HG02852 (cell line): ENCODE results near the gene C5orf15.
"Not testable (repeated sequence)": the region's sequence is repeated elsewhere in the genome, so short reads cannot be mapped to it uniquely, and the experiment has no call there.

ENCODE experiments used
- ATAC-seq: cut with Tn5 transposase; IDR thresholded peaks from one replicate; pipeline ENCODE4 v1.9.1; 2021; ENCODE audit warnings: mild to moderate bottlenecking, moderate library complexity; ENCODE audit not compliant: unreplicated experiment

Gene C5orf15

DNA sequence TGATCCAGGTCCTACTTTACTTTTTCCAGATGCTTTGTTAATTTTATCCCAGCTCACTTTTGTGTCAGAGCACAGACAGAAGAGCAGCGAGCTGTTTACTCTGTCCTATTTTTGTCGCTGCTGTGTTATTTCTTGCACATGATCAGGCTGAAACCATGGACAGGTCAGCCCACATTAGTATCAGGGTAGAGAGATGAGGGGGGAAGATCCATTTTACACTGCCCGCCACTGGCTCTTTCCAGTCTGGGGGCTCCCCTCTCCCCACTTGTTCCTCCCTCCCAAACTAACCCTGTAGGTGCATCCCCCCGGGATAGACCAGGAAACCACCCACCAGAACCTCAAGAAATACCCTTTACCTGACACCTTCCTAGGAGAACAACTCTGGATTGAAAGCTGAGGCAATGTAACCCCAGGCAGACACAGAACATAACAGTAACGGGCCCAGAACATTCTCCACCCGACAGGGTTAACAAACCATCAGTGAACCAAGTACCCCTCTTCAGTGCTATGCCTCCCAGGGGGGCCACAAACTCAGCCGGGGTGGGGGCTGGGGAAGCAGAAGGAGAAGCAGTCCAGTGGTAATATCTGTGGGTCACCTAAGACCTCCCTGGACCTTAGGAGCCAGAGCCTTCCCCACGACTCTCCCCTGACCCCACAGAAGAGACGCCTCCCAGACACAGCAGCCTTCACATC is 26.0 kb upstream of the C5orf15 start:
- no peak for ATAC-seq

DNA sequence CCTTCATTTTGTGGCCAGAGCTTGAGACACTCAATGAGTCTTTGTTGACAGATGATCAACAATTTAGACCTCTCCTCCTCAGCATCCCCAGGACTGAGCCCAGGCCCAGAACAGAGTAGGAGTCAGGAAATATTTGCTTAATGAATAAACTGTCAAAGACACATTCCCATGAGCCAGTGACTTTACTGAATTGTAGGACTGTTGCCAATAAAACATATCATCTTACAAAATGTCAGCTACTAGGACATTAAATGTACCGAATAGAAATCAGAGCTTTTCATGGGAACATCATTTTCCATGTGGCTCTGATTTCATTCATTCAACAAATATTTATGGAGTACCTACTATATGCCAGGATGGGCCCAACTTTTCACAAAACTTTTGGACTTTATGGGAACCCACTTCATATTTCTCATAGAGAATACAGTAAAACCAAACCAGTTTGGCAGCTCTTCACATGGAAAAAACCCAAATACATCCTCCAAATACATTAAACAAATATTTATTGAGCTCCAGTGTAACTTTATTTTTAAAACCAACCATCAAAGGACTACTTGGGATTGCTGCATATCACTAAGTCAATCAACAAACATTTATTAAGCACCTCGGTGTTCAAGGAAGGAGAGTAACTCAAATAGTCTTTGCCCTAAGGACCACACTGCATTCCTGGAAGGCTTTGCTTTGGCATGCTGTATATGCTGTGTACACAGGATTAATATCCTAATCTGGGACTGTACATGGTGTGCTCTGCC is 24.9 kb upstream of the C5orf15 start:
- ATAC-seq = no peak

DNA sequence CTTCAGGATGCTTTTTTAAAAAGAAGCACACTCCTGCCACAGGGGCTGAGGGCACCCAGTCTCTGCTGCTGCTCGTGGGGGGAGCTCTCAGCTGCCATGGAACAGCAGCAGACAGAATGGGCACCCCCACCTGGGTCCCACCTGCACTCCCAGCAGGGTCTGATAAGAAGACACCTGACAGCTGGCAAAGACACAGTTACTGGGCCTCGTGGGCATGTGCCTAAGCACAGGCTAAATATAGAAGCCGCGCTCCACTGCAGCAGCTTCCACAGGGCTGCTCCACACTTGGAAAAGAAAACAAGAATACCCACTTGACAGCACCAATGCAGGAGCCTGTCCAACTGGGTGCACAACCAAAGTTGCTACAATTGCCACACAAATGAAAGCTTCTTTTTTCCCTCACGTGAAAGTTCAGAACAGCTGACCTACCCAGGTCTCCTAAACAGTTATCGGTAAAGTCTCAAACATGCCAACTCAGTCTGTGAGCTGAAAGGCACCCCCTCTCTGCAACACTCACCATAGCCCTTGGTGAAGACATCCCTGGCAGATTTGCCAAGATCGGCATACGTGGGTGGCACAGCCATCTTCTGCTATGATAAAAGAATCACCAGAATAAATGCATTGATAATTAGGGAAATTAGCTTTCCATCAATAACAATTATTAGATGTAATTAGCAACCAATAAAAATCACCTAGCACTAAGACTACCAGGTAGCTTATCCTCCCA is 24.2 kb upstream of the C5orf15 start:
- no peak for ATAC-seq

DNA sequence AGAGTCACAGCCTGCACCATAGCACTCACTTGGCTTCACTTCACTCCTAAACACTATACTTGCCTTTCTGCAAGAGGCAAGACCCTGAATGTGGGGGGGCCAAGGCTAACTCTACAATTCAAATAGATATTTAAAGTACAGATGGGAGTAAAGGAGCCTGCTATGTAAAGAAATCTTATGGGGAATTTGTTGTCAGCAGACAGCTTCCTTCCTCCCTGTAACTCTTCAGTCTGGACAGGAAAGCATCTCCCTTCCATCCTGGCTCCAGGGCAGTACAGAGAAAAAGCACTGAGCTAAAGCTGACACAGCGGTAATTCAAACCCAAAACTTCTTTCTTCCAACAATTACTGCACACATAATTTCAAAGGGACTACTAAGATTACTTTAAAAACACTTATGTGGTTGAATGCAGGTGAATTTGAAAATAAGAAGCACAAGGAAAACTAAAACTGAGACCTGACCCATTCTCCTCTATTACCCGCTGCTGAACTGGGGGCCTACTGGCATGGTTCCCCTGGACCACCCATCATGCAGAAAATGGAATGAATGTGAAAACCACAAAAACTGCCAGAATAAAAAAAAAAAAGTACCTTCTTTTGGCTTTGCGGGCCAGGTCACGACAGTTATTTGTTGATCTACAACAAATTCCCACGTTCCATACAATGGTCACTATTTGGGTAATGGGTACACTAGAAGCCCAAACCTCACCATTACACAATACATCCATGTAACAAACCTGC is 22.9 kb upstream of the C5orf15 start:
- ATAC-seq = no peak

DNA sequence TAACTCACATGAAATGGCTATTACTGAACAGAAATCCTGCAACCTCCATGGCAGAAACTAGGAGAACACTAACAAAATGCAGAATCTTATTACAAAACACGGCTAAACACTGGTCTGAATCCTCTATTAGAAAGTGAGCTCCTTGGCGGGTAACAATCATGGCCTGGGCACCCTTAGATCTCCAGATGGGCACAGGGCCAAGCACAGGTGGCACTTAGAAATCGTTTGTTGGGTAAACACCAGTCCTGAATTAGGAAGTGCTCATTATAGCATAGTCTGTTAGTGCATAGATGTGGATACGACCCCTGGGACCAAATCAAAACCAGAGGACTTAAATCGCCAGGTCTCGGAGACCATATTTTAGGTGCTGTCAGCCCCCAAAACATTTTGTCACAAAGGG is 22.0 kb upstream of the C5orf15 start:
- no peak for ATAC-seq

DNA sequence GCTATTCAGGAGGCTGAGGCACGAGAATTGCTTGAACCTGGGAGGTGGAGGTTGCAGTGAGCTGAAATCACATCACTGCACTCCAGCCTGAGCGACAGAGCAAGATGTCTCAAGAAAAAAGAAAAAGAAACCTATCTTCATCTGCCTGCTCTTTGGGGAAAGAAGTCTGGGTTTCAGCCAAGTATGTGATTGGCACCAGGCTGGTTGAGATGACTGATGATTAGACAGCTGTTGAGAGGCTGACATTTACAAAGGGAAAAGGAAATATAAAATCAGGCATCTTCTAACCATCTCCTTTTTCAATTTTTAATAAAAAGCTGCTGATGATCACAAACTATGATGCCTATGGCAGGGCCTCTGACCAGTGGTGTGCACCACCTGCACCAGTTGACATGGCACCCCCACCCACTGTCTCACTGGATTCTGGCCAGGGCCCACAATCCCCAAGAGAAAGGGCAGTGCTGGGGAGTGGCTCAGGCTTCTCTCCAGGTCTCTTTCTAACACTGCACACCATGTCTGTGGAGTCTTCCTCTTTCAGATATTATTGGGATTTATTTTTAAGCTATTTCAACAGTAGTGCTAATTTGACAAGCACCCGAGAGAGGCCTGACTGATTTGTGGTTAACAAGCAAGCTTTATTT is 17.2 kb upstream of the C5orf15 start:
- ATAC-seq = no peak

DNA sequence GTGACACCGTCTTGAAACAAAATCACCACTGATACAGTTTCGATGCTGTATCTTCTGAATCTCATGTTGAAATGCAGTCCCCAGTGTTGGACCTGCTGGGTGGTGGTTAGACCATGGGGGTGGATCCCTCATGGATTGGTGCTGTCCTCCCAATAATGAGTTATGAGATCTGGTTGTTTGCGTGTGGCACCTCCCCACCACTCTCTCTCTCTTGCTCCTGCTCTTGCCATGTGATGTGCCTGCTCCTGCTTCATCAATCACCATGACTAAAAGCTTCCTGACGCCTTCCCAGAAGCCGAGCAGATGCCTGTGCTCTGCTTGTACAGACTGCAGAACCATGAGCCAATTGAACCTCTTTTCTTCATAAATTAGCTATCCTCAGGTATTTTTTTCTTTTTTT is 15.2 kb upstream of the C5orf15 start:
- no peak for ATAC-seq

DNA sequence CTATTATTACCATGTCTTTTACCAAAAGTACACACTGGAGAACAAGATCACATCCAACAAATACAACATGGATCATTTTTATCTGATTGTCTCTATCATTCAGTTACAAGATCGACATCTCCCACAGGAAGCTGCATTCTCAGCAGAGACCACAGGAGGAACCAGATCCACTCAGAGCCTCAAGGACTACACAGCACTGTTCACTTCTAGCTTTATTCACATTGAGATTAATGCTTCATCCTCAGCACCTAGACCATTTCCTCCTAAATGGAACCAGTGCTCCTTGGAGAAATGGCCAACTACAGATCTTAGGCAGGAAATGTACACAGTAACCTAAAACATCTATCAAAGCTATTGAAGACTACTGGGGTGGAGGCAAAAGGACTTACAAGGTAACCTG is 13.3 kb upstream of the C5orf15 start:
- ATAC-seq = no peak

DNA sequence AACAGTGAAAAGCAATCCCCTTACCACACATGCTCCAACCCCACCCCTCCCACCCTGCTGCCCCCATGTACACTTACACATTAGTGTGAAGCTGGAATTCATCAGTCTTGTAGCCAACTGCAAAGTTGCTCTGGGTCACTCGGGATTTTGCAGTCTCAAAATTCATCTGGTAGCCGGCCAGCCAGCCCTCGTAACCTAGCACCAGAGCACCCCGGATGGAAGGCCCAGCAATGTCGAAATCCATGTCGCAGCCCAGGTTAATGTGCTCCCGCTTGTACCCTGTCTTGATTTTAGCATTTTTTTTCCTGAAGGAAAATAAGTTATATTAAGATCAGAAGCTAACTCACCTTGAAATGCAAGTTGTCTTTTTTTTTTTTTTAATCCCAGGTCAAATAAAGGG is 12.2 kb upstream of the C5orf15 start:
- no peak for ATAC-seq

DNA sequence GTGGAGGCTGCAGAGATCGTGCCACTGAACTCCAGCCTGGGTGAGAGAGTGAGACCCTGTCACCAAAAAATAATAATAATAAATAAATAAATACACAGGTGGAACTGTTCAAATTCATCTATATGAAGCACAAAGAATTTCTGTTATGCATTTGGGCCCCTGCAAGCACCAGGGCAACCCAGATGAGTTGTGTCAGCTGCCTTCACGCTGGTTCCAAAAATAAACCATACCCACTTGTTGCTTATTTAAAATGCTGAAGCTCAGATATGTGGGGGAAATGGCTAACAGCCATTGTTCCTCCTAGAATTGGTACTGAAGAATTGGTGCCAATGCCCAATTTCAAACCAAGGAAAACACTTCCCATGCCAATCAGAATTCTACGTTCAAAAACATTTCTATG is 10.5 kb upstream of the C5orf15 start:
- no peak for ATAC-seq

DNA sequence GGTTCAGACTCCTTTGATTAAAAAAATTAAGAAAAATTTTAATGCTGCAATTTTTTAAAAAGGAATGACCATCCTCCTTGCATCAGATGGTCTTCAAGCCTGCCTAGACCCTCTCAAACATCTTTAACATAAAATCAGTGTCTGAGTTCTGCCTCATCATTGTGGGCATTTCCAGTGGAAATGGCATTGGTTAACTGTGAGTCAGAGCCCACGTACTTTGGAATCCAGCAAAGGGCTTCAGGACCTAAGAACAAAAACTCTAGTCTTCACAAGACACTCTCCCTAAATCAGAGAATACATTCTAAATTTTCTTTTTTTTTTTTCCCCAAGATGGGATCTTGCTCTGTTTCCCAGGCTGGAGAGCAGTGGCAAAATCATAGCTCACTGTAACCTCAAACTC is 9.4 kb upstream of the C5orf15 start:
- no peak for ATAC-seq

DNA sequence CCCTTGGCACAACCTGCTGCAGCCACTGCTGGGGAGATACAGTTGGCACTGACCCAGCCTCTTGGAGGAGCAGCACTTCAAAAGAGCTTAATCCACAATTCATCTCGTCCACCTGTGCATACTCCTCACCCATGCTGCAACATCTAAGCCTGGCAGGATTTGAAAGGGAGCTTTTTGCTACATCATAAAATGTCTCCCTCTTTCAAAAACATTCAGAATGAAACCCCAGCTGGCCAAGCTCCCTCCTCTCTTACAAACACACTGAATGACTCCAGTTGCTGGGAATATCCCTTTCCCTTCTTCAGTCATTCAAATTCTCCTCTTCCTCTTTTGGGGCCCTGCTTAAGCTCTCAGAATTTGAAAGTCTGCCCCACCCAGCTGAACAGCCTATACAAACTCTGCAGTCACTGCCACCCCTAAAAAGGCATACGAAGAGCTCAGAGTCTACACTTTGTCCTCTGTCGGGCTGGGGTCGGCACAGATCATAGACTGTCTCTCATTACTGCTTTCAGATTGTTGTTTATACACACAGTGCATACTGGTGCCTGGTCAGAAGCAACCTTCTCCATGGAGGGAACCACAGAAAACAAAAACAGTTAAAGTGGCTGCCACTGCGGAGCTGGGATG is 8.8 kb upstream of the C5orf15 start:
- peak; percentile 67 for ATAC-seq

DNA sequence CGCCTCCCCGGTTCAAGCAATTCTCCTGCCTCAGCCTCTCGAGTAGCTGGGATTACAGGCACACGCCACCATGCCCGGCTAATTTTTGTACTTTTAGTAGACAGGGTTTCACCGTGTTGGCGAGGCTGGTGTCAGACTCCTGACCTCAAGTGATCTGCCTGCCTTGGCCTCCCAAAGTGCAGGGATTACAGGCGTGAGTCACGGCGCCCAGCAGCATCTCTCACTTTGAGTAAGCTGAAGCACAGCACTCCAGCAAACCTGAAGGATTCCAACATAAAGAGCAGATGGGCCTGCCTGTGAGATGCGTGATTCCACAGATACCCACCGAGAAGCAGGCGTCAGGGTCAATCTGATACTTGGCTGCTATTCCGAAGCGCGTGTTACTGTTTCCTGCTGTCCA is 7.1 kb upstream of the C5orf15 start:
- ATAC-seq = not testable (repeated sequence)

DNA sequence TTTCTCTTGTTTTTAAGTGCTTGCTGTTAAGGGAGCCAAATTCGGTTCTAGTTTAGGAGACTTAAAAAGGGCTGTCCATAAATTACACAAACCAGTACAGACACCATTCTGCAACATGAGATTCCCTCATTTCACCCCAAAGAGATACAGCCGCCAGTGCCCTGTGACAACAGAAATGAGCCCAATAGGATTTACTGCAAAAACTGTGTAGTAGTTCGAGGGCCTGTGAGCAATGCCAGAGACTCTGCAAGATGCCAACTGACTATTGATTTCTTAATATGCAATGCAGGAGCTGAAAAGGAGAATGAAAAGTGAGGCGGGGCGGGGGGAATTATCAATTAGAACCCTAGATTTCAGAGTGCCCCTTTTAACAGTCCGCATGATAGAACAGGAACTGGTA is 5.7 kb upstream of the C5orf15 start:
- ATAC-seq = no peak

DNA sequence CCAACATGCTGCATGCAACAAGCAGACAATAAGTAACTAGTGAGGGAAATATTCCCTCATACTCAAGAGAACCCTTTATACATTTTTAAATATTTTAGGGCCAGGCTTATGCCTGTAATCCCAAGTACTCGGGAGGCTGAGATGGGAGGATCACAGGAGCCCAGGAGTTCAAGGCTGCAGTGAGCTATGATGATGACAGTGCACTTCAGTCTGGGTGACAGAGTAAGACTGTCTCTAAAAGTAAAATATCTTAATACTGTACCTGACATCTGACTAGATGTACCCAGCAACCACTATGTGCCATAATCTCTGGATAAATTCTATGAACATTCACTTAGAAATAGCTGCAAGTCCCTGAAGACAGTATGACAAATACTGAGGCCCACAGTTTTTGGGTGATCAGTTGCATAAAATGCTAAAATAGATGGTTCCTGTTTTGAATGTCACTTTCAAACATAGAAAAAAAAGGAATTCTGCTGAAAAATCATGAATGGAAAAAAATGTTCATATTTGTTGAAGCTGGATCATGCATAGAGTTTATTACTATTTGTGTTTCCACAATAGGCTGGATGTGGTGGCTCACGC is 2.0 kb upstream of the C5orf15 start:
- no peak for ATAC-seq

DNA sequence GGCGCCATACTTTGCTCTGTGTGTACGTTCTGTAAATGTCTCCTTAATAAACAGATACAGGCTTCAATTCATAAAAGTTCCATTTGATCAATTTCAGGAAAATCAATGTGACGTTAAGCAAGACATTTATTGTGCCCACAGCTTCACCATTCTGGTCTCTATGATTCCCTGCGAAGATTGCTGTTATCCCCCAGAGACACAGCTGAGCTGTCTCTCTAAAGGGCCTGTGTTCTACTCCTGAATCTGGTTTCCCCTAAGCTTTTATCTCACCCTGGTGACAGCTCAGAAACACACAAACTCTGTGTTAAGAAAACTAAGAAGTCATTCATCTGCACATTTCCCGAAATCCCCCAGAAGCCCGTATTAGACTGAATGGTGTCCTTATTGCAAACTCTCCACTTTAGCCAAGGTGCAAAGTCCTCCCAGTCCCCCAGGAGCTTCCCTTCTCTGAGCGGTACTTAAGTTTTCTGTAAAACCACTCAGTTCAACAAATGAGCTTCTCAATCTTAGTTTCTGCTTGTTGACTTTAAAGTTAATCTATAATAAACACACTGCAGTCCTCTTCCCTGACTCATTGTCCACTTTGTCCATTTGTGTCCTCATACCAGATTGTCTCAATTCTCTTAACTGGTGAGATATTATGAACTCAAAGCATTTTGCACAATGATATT is 1.4 kb upstream of the C5orf15 start:
- no peak for ATAC-seq

DNA sequence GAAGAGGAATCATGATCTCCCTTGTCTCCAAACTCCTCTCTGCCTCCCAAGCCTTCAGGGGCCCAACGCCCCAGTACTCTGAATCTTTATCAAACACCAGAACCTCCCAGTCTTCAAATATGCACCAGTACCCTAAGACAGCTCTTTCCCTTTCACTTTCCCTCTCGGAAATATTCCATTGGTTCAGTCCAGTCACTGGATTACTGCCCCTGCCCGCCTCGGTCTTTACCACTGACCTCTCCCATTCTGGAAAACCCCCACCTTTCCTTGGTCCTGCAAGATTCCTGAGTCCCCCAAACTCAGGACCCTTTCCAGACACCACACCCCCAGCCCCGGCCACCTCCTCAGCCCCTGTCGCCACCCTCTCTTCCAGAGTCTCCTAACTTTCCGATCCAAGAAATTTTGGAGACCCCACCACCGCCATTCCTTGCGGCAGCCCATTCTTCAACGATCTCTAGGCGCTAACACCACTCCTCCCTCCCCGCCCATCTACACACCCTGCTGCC is 674 bp downstream of the C5orf15 start:
- no peak for ATAC-seq

DNA sequence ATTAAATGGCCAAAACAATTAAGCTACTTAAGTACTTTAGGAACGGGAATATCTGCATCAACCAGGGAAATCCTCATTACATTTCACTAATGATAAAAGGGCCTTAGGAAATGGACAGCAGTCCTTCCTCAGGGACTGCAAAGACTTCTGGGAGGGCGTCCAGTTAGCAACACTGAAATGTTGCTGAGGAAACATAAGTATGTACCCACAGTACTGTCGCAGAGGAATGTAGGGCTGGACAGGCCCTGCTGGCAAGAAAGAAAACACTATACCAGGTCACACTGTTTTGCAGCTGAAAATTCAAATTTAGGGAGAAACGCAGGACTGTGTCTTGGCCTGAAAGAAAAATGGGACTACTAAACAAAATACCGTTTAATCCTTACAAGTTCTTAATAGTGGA is 1.3 kb downstream of the C5orf15 start:
- ATAC-seq = no peak

DNA sequence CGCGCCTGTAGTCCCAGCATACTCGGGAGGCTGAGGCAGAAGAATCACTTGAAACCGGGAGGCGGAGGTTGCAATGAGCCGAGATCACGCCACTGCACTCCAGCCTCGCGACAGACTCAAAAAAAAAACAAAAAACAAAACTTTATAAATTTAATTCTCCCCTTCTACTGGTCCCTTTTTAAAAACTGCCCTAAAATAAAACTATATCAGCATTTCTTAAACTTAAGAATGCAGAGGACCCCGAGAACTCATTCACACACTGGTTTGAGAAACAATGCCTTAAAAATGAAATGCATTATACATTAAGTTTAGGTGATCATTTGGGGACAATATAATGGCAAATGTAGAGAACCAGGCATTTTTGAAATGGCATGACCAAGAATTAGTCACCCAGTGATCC is 2.3 kb downstream of the C5orf15 start:
- no peak for ATAC-seq
